Measurements from ENCODE around the gene DNAAF5. TPM values are rescaled to one million over a fixed set of nuclear protein-coding genes. Genes with fewer than 3 reads are reported as not detected.

The DNAAF5 gene
- total and polyA plus RNA-seq, 9 of the 15 experiments (the other 6 are each of a cell fraction or from before 2014, with no cell fraction given), result 3.1 to 69.7 (median 19.1) TPM

DNA sequence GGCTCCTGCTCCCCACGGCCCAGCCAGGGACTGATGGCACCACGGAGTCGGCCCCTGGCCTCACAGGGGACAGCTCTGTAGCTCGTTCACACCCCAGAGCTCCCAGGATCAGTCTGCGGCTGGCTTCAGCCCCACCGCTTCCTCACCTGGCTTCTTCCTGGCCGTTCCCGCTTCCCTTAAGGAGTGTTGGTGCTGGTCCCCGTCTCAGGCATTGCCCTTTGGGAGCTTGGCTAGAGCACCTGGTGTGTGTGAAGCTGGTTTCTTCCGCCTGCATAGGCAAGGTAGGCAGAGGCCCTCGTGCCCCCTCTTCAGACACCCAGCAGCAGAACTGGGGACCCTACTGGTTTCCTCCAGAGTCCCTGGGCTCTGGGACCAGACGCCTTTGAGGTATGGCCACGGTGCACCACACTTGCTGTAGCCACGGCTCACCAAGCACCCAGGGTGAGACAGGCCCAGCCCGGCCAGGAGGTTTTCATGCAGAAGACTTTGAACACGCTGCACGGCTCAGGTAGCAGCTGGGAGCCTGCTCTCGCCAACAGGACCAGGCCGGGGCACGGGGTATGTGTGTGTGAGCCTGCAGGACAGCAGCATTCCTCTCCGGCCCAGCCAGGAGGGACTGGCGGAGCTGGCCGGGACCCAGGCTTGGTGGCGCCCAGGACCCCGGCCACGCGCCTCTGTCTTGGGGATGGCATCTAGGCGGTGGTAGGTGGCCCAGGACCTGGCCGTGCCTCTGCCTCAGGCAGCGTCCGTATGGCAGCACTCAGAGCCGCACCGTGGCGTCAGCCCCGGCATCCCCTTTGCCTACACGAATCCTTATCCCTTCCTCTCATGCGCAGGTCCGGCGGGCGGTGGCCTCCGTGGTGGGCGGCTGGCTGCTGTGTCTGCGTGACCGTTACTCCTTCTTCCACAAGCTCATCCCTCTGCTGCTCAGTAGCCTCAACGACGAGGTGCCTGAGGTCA is 13.8 kb downstream of the DNAAF5 start:
- Histone ChIP-seq H3K4me1 (replicated peaks in 1 of 2; ENCODE audit: control insufficient read depth in 2 of 2, insufficient read depth in 2 of 2, low read length in 2 of 2) (peaks cover 0 to 11% of the 10 kb centered on the region in 2 experiments; a peak in 2 of 5 replicates), H3K9ac (ENCODE audit: insufficient read depth in 1 of 2, low read depth in 2 of 2, low read length in 2 of 2) (peak overlapping the region in 1 of 2 experiments; percentile 20; a peak in 1 of 4 replicates), H3K27me3 (ENCODE audit: control insufficient read depth in 2 of 2, insufficient read depth in 2 of 2, low read length in 2 of 2) (no peaks in the 10 kb centered on the region), H3K4me3 (no peak overlapping the region), H4K20me1 (replicated peaks; ENCODE audit: control insufficient read depth, insufficient read depth, low read length) (no peaks in the 10 kb centered on the region), H3K36me3 (ENCODE audit: control insufficient read depth, insufficient read depth, low read length) (peaks cover 71% of the 10 kb centered on the region), H3K4me2 (ENCODE audit: insufficient read depth, low read length) (no peak overlapping the region), H3K79me2 (ENCODE audit: control insufficient read depth, insufficient read depth, low read length) (peaks cover 45% of the 10 kb centered on the region), H3K9me3 (replicated peaks; ENCODE audit: control insufficient read depth, insufficient read depth, low read depth, low read length) (peaks cover 2% of the 10 kb centered on the region), H3K9me1 (ENCODE audit: control insufficient read depth, insufficient read depth, low read length) (no peaks in the 10 kb centered on the region), H3K27ac (ENCODE audit: extremely low read depth, low read depth, low read length) (no peak overlapping the region), H2AFZ (ENCODE audit: low read depth, low read length) (no peak overlapping the region)
- BruUV-seq (replicated peaks), result no TSS peak
- FAIRE-seq, result no peak
- POLR2A ChIA-PET, result interaction anchor here (1.2 kb wide), 1 partner anchor 21 kb away, joined by 5 read pairs; no protein-coding TSS in a partner anchor
- in situ Hi-C loops (cut with MboI), result no loop called here
- no peak for DNase-seq (ENCODE audit: extremely low read depth in 1 of 4, low spot score in 3 of 4)
- 96% methylated on average over 41 of the region's 46 CpGs for WGBS (ENCODE audit: insufficient coverage, low coverage, missing lambda C conversion rate)
- ATAC-seq, result no peak
- CTCF ChIA-PET (ENCODE audit: low intra/inter-chr PET ratio), result no interaction called here
- intact Hi-C loops (cut with micrococcal nuclease), result no loop called here
- TF ChIP-seq POLR2G (IDR thresholded peaks at IDR 0.05; ENCODE audit: low read depth, low read length) (peak; percentile 41; the same call in 1 of the 2 replicates), ZNF57 (CRISPR knock-in tag; IDR thresholded peaks at IDR 0.05) (no peak)

DNA sequence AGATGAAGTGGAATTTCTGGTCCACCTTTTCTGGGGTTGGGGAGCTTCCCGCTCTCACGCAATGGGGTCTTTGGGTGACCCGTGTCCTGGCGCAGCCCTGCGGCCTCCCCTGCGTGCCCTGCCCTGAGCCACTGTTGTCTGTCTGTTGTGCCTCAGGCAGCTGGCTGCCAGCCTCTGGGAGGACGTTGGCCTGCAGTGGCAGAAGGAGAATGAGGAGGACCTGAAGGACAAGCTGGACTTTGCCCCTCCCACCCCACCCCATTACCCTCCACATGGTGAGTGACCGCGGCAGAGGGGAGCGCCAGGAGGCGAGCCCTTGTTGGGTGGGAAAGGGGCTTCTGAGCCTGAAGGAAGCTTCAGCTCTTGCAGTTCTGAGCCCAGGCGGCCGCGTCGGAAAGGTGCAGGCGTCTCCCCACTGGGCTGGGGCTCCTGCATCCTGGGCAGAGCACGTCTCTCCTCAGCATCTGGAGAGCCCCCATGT is 14.7 kb downstream of the DNAAF5 start:
- Histone ChIP-seq H3K36me3 (ENCODE audit: control insufficient read depth, insufficient read depth, low read length) (peaks cover 77% of the 10 kb centered on the region), H3K9me1 (ENCODE audit: control insufficient read depth, insufficient read depth, low read length) (no peaks in the 10 kb centered on the region), H3K27ac (ENCODE audit: extremely low read depth, low read depth, low read length) (no peak overlapping the region), H3K79me2 (ENCODE audit: control insufficient read depth, insufficient read depth, low read length) (peaks cover 41% of the 10 kb centered on the region), H3K9ac (ENCODE audit: insufficient read depth in 1 of 2, low read depth in 2 of 2, low read length in 2 of 2) (no peak overlapping the region), H3K4me2 (ENCODE audit: insufficient read depth, low read length) (no peak overlapping the region), H4K20me1 (replicated peaks; ENCODE audit: control insufficient read depth, insufficient read depth, low read length) (no peaks in the 10 kb centered on the region), H3K27me3 (ENCODE audit: control insufficient read depth in 2 of 2, insufficient read depth in 2 of 2, low read length in 2 of 2) (no peaks in the 10 kb centered on the region), H2AFZ (ENCODE audit: low read depth, low read length) (no peak overlapping the region), H3K4me3 (no peak overlapping the region), H3K4me1 (replicated peaks in 1 of 2; ENCODE audit: control insufficient read depth in 2 of 2, insufficient read depth in 2 of 2, low read length in 2 of 2) (peaks cover 0 to 11% of the 10 kb centered on the region in 2 experiments; a peak in 2 of 5 replicates), H3K9me3 (replicated peaks; ENCODE audit: control insufficient read depth, insufficient read depth, low read depth, low read length) (peaks cover 4% of the 10 kb centered on the region; the same call in 1 of the 2 replicates)
- CTCF ChIA-PET (ENCODE audit: low intra/inter-chr PET ratio), result no interaction called here
- ATAC-seq (no peak), FAIRE-seq (no peak), DNase-seq (ENCODE audit: extremely low read depth in 1 of 4, low spot score in 3 of 4) (no peak)
- 95% methylated on average over 15 of the region's 17 CpGs for WGBS (ENCODE audit: insufficient coverage, low coverage, missing lambda C conversion rate)
- POLR2A ChIA-PET, result interaction anchor here (1.2 kb wide), 1 partner anchor 20 kb away, joined by 5 read pairs; no protein-coding TSS in a partner anchor
- BruUV-seq (replicated peaks), result no TSS peak
- intact Hi-C loops (cut with micrococcal nuclease) (no loop called here), in situ Hi-C loops (cut with MboI) (no loop called here)
- no peak for TF ChIP-seq RBBP5 (IDR thresholded peaks at IDR 0.05; ENCODE audit: borderline replicate concordance, insufficient read depth, low read length, poor library complexity, severe bottlenecking)
- TF ChIP-seq, protein P1, sequence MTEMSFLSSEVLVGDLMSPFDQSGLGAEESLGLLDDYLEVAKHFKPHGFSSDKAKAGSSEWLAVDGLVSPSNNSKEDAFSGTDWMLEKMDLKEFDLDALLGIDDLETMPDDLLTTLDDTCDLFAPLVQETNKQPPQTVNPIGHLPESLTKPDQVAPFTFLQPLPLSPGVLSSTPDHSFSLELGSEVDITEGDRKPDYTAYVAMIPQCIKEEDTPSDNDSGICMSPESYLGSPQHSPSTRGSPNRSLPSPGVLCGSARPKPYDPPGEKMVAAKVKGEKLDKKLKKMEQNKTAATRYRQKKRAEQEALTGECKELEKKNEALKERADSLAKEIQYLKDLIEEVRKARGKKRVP (CRISPR knock-in tag; IDR thresholded peaks at IDR 0.05), result no peak
- TF ChIP-seq SETDB1 (IDR thresholded peaks at IDR 0.05; ENCODE audit: low read length), result no peak
- no peak for TF ChIP-seq PHF20 (IDR thresholded peaks at IDR 0.05; ENCODE audit: partially characterized antibody)
- no peak for TF ChIP-seq ZC3H4 (CRISPR knock-in tag; IDR thresholded peaks at IDR 0.05; ENCODE audit: borderline replicate concordance)
- no peak for TF ChIP-seq GATAD2B (IDR thresholded peaks at IDR 0.05; ENCODE audit: borderline replicate concordance)
- TF ChIP-seq RAD51 (IDR thresholded peaks at IDR 0.05; ENCODE audit: borderline replicate concordance, low read depth), result no peak
- TF ChIP-seq, protein P2, sequence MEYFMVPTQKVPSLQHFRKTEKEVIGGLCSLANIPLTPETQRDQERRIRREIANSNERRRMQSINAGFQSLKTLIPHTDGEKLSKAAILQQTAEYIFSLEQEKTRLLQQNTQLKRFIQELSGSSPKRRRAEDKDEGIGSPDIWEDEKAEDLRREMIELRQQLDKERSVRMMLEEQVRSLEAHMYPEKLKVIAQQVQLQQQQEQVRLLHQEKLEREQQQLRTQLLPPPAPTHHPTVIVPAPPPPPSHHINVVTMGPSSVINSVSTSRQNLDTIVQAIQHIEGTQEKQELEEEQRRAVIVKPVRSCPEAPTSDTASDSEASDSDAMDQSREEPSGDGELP (CRISPR knock-in tag; IDR thresholded peaks at IDR 0.05; ENCODE audit: borderline replicate concordance), result no peak
- TF ChIP-seq CHCHD3 (CRISPR knock-in tag; IDR thresholded peaks at IDR 0.05), result no peak
- TF ChIP-seq FOS (IDR thresholded peaks at IDR 0.05; ENCODE audit: extremely low read depth, insufficient read length), result no peak
- no peak for TF ChIP-seq ZNF41 (CRISPR knock-in tag; conservative IDR thresholded peaks at IDR 0.05)

All from K562 (cell line).